Thymus (tissue), 11 donors: ENCODE results near the gene ADAT3. TPM values are rescaled to one million over a fixed set of nuclear protein-coding genes. Genes with fewer than 3 reads are reported as not detected.

ENCODE experiments used
- DNase-seq, 9 donors: peaks; one replicate each; pipeline ENCODE4 v3.0.0-alpha.2; 2013; ENCODE audit warnings: low spot score in 9 of 9, low read depth in 6 of 9, missing footprints in 1 of 9
- H3K27ac ChIP-seq, 2 donors: one replicate each; pipeline ENCODE4 v1.5.1; 2013; ENCODE audit warnings: control low read depth in 1 of 2, low read depth in 1 of 2, low read length in 1 of 2, mild to moderate bottlenecking in 1 of 2, moderate library complexity in 1 of 2
- H3K27me3 ChIP-seq, 2 donors: one replicate each; pipeline ENCODE4 v1.5.1; 2013; ENCODE audit warnings: low read length in 1 of 2; ENCODE audit not compliant: control insufficient read depth in 2 of 2, insufficient read depth in 1 of 2
- H3K36me3 ChIP-seq, 2 donors: one replicate each; pipeline ENCODE4 v1.5.1; 2013; ENCODE audit warnings: low read length in 1 of 2, mild to moderate bottlenecking in 1 of 2, moderate library complexity in 1 of 2; ENCODE audit not compliant: control insufficient read depth in 2 of 2, insufficient read depth in 2 of 2
- H3K4me1 ChIP-seq, 2 donors: one replicate each; pipeline ENCODE4 v1.5.1; 2013; ENCODE audit warnings: low read length in 2 of 2; ENCODE audit not compliant: control insufficient read depth in 2 of 2, insufficient read depth in 2 of 2
- H3K4me3 ChIP-seq, 2 donors: one replicate each; pipeline ENCODE4 v1.5.1; 2013; ENCODE audit warnings: low read length in 2 of 2, control low read depth in 1 of 2, mild to moderate bottlenecking in 1 of 2
- H3K9me3 ChIP-seq, 2 donors: one replicate each; pipeline ENCODE4 v1.5.1; 2013; ENCODE audit warnings: low read length in 1 of 2, mild to moderate bottlenecking in 1 of 2; ENCODE audit not compliant: control insufficient read depth in 2 of 2, insufficient read depth in 1 of 2
- WGBS: extraction: QIAGEN DNeasy Blood & Tissue Kit; methylation state at CpG from one replicate; pipeline ENCODE4 v1.1.7; 2013; 5-methylcytosine and 5-hydroxymethylcytosine counted together
- polyA plus RNA-seq: library from polyadenylated mRNA; stranded (reverse); fragments of 200-250 nt; gene quantifications from one replicate; pipeline ENCODE4 v1.2.3, GENCODE V29; 2013
- total RNA-seq: library from RNA; stranded (reverse); fragments of 120-200 nt; gene quantifications from one replicate; pipeline ENCODE4 v1.2.4, GENCODE V29; 2013
- donor health status: healthy.

Gene ADAT3
- total and polyA plus RNA-seq, 2 donors: 2.0 to 4.5 TPM

- Histone ChIP-seq H3K36me3 (no peaks in the 10 kb centered on the region), H3K4me3 (peak overlapping the region; percentile 62 to 87), H3K27ac (peak overlapping the region; percentile 60 to 92), H3K9me3 (peaks cover 1 to 14% of the 10 kb centered on the region in 2 donors), H3K4me1 (peaks cover 20 to 55% of the 10 kb centered on the region in 2 donors), H3K27me3 (no peaks in the 10 kb centered on the region)
- 89% methylated on average over 15 of the region's 15 CpGs for WGBS
- DNase-seq: no peak
These were observed 720 bp downstream of the ADAT3 start for GRCh38 chr19:1905863-1906375.

- H3K4me1 ChIP-seq: peaks cover 20 to 55% of the 10 kb centered on the region in 2 donors
- no peak overlapping the region for H3K4me3 ChIP-seq
- H3K9me3 ChIP-seq: peaks cover 1 to 14% of the 10 kb centered on the region in 2 donors
- 98% methylated on average over 10 of the region's 10 CpGs for WGBS
- no peaks in the 10 kb centered on the region for H3K27me3 ChIP-seq
- H3K36me3 ChIP-seq: peaks cover 0 to 3% of the 10 kb centered on the region in 2 donors
- DNase-seq: no peak
- H3K27ac ChIP-seq: peak overlapping the region in 1 of 2 donors; percentile 31
These were observed 1.9 kb downstream of the ADAT3 start for GRCh38 chr19:1906985-1907562.

- H3K4me1 ChIP-seq: peaks cover 20 to 55% of the 10 kb centered on the region in 2 donors
- WGBS: 93% methylated on average over 43 of the region's 43 CpGs
These were observed 2.6 kb downstream of the ADAT3 start for GRCh38 chr19:1907563-1908363.

DNA sequence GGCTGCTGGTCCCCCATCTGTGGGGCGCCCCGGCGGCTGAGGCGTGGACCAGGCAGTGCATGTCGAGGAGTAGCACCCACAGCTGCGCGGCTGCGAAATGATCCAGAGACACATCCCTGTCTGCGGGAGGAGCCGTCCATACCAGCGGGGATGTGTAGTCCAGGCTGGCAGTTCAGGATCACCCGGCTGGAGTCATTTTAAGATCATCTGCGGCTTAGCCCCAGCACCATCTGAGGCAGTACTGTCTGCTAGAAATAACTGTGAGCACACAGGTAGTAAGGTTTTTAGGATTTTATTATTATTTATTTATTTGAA, 3.1 kb downstream of the ADAT3 start:
- H3K9me3 ChIP-seq: peaks cover 1 to 14% of the 10 kb centered on the region in 2 donors
- 95% methylated on average over 13 of the region's 13 CpGs for WGBS
- H3K36me3 ChIP-seq: peaks cover 7 to 16% of the 10 kb centered on the region in 2 donors
- no peak overlapping the region for H3K27ac ChIP-seq
- H3K4me1 ChIP-seq: peaks cover 20 to 52% of the 10 kb centered on the region in 2 donors
- H3K4me3 ChIP-seq: no peak overlapping the region
- no peak for DNase-seq
- H3K27me3 ChIP-seq: no peaks in the 10 kb centered on the region

More at GRCh38 chr19:1907563-1908363, 2.6 kb downstream of the ADAT3 start:
- Histone ChIP-seq H3K9me3 (peaks cover 1 to 14% of the 10 kb centered on the region in 2 donors), H3K36me3 (peaks cover 1 to 10% of the 10 kb centered on the region in 2 donors), H3K27ac (peak overlapping the region in 1 of 2 donors; percentile 31), H3K27me3 (no peaks in the 10 kb centered on the region), H3K4me3 (no peak overlapping the region)
- DNase-seq: no peak

GRCh38 chr19:1909761-1910080, 4.5 kb downstream of the ADAT3 start:
- DNase-seq: peak in 1 of 9 donors; percentile 19
- Histone ChIP-seq H3K9me3 (peaks cover 1 to 14% of the 10 kb centered on the region in 2 donors), H3K36me3 (peaks cover 15 to 30% of the 10 kb centered on the region in 2 donors), H3K27me3 (no peaks in the 10 kb centered on the region), H3K4me1 (peaks cover 16 to 40% of the 10 kb centered on the region in 2 donors), H3K27ac (no peak overlapping the region), H3K4me3 (no peak overlapping the region)
- WGBS: 8% methylated on average over 10 of the region's 10 CpGs

DNA sequence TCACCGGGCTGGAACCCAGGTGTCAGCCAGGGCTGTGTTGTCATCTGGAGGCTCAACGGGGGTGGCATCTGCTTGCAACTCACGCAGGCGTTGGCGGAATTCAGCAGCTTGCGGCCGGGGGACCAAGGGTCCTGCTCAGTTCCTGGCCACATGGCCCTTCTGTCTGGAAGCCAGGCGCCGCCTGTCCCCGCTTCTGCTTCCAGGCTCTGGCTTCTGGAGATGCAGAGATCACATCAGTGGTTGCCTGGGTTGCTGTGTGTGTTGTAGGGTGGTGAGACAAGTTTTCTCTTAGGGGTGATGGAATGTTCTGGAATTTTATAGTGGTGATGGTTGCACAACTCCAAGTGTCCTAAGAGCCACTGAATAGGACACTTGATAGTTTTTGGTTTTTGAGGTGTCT, 5.0 kb downstream of the ADAT3 start:
- peaks cover 1 to 14% of the 10 kb centered on the region in 2 donors for H3K9me3 ChIP-seq
- no peak overlapping the region for H3K4me3 ChIP-seq
- 89% methylated on average over 10 of the region's 10 CpGs for WGBS
- no peak for DNase-seq
- no peaks in the 10 kb centered on the region for H3K27me3 ChIP-seq
- peaks cover 17 to 34% of the 10 kb centered on the region in 2 donors for H3K36me3 ChIP-seq
- H3K27ac ChIP-seq: no peak overlapping the region
- peaks cover 13 to 37% of the 10 kb centered on the region in 2 donors for H3K4me1 ChIP-seq

DNA sequence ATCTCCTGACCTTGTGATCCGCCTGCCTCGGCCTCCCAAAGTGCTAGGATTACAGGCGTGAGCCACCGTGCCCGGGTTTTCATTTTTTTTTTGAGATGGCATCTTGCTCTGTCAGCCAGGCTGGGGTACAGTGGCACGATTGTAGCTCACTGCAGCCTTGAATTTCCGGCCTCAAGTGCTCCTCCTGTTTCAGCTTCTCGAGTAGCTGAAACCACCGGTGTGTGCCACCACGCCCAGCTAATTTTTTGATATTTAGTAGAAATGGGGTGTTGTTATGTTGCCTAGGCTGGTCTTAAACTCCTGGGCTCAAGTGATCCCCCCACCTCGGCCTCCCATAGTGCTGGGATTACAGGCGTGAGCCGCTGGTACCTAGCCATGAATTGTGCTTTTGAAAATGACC, 5.9 kb downstream of the ADAT3 start:
- H3K27me3 ChIP-seq: no peaks in the 10 kb centered on the region
- H3K27ac ChIP-seq: no peak overlapping the region
- H3K36me3 ChIP-seq: peaks cover 19 to 37% of the 10 kb centered on the region in 2 donors
- peaks cover 1 to 11% of the 10 kb centered on the region in 2 donors for H3K9me3 ChIP-seq
- peaks cover 10 to 32% of the 10 kb centered on the region in 2 donors for H3K4me1 ChIP-seq
- 91% methylated on average over 13 of the region's 13 CpGs for WGBS
- DNase-seq: no peak
- H3K4me3 ChIP-seq: no peak overlapping the region

DNA sequence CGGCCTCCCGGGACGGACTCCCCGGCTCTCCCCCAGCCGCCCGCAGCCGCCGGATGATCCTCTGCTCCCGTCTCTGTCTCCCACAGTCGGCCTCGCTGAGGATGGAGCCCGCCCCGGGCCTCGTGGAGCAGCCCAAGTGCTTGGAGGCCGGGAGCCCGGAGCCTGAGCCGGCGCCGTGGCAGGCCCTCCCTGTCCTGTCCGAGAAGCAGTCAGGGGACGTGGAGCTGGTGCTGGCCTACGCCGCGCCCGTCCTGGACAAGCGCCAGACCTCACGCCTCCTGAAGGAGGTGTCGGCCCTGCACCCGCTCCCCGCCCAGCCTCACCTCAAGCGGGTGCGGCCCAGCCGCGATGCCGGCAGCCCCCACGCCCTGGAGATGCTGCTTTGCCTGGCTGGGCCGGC, 6.8 kb downstream of the ADAT3 start:
- peaks cover 19 to 37% of the 10 kb centered on the region in 2 donors for H3K36me3 ChIP-seq
- no peaks in the 10 kb centered on the region for H3K27me3 ChIP-seq
- peaks cover 10 to 28% of the 10 kb centered on the region in 2 donors for H3K4me1 ChIP-seq
- DNase-seq: no peak
- 98% methylated on average over 37 of the region's 37 CpGs for WGBS
- peaks cover 1 to 11% of the 10 kb centered on the region in 2 donors for H3K9me3 ChIP-seq
- H3K27ac ChIP-seq: no peak overlapping the region
- no peak overlapping the region for H3K4me3 ChIP-seq
